ENCODE measurements around the gene PRSS58. TPM values are rescaled to one million over a fixed set of nuclear protein-coding genes. Genes with fewer than 3 reads are reported as not detected.

PRSS58 gene
- total RNA-seq, 6 experiments from 2014 or later, result not detected

DNA sequence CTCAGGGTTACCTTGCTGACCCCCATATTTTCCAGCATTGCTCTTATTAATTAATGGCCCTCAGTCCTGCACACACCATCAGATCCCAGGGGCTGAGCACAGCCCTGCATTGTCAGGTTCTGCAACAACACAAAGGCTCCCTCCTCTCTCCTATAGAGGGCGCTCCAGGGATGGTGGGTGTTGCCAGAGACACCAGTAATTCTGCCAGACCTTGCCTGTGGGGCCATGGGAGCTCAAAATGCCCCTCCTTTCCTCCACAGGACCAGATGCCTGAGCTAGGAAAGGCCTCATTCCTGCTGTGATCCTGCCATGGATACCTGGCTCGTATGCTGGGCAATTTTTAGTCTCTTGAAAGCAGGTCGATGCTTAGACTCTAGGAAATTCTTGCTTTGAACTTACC, 42.8 kb upstream of the PRSS58 start:
- no peaks in the 10 kb centered on the region for H3K4me1 Mint-ChIP-seq (ENCODE audit: low read depth)
- H3K36me3 Mint-ChIP-seq (ENCODE audit: low read depth), result no peaks in the 10 kb centered on the region
- TF ChIP-seq, protein P1, sequence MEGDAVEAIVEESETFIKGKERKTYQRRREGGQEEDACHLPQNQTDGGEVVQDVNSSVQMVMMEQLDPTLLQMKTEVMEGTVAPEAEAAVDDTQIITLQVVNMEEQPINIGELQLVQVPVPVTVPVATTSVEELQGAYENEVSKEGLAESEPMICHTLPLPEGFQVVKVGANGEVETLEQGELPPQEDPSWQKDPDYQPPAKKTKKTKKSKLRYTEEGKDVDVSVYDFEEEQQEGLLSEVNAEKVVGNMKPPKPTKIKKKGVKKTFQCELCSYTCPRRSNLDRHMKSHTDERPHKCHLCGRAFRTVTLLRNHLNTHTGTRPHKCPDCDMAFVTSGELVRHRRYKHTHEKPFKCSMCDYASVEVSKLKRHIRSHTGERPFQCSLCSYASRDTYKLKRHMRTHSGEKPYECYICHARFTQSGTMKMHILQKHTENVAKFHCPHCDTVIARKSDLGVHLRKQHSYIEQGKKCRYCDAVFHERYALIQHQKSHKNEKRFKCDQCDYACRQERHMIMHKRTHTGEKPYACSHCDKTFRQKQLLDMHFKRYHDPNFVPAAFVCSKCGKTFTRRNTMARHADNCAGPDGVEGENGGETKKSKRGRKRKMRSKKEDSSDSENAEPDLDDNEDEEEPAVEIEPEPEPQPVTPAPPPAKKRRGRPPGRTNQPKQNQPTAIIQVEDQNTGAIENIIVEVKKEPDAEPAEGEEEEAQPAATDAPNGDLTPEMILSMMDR (IDR thresholded peaks at IDR 0.05), result peak; percentile 48; the same call in 1 of the 2 replicates
- DNase-seq, result no peak
- H3K9me3 Mint-ChIP-seq, result no peaks in the 10 kb centered on the region
- H3K27me3 Mint-ChIP-seq (ENCODE audit: insufficient read depth), result peaks cover 6% of the 10 kb centered on the region
- no peak overlapping the region for H3K27ac Mint-ChIP-seq
- H3K4me3 Mint-ChIP-seq, result no peak overlapping the region

DNA sequence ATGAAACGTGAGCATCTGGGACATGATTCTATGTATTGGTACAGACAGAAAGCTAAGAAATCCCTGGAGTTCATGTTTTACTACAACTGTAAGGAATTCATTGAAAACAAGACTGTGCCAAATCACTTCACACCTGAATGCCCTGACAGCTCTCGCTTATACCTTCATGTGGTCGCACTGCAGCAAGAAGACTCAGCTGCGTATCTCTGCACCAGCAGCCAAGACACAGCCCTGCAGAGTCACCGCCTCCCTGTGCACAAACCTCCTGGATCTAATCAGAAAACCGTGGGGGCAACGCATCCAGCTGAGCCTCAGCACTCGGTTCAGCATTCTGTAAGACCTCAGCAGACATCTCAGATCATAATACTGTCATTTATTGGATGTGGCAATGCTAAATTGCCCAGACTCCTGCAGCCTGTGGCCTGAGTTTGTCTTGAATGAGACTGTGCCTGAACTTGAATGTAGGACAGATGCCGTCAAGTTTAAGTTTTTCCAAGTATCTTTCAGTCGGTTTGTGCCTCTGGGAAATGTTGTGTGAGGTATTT, 41.5 kb upstream of the PRSS58 start:
- H3K36me3 Mint-ChIP-seq (ENCODE audit: low read depth), result no peaks in the 10 kb centered on the region
- no peak overlapping the region for H3K27ac Mint-ChIP-seq
- no peaks in the 10 kb centered on the region for H3K4me1 Mint-ChIP-seq (ENCODE audit: low read depth)

GRCh38 chr7:142298627-142299026, 40.8 kb upstream of the PRSS58 start:
- DNase-seq, result no peak
- Mint-ChIP-seq H3K4me1 (ENCODE audit: low read depth) (no peaks in the 10 kb centered on the region), H3K9me3 (no peaks in the 10 kb centered on the region), H3K27me3 (ENCODE audit: insufficient read depth) (peaks cover 6% of the 10 kb centered on the region), H3K27ac (no peak overlapping the region), H3K4me3 (no peak overlapping the region), H3K36me3 (ENCODE audit: low read depth) (no peaks in the 10 kb centered on the region)
- TF ChIP-seq, protein P1 (IDR thresholded peaks at IDR 0.05), result no peak

More for the DNA sequence above, 41.5 kb upstream of the PRSS58 start:
- peaks cover 6% of the 10 kb centered on the region for H3K27me3 Mint-ChIP-seq (ENCODE audit: insufficient read depth)
- no peak for DNase-seq
- TF ChIP-seq, protein P1 (IDR thresholded peaks at IDR 0.05), result no peak
- H3K4me3 Mint-ChIP-seq, result no peak overlapping the region
- no peaks in the 10 kb centered on the region for H3K9me3 Mint-ChIP-seq

- no peak for DNase-seq
- H3K4me1 Mint-ChIP-seq (ENCODE audit: low read depth), result no peaks in the 10 kb centered on the region
- H3K9me3 Mint-ChIP-seq, result no peaks in the 10 kb centered on the region
- H3K4me3 Mint-ChIP-seq, result no peak overlapping the region
- no peaks in the 10 kb centered on the region for H3K36me3 Mint-ChIP-seq (ENCODE audit: low read depth)
- TF ChIP-seq, protein P1 (IDR thresholded peaks at IDR 0.05), result peak; percentile 49
- peaks cover 6% of the 10 kb centered on the region for H3K27me3 Mint-ChIP-seq (ENCODE audit: insufficient read depth)
- H3K27ac Mint-ChIP-seq, result no peak overlapping the region
Measured at GRCh38 chr7:142298009-142298408, 40.2 kb upstream of the PRSS58 start.

- H3K4me3 Mint-ChIP-seq, result no peak overlapping the region
Measured at GRCh38 chr7:142280263-142280662, 22.4 kb upstream of the PRSS58 start.

More at GRCh38 chr7:142280263-142280662, 22.4 kb upstream of the PRSS58 start:
- no peak overlapping the region for H3K27ac Mint-ChIP-seq
- DNase-seq, result no peak
- peaks cover 4% of the 10 kb centered on the region for H3K36me3 Mint-ChIP-seq (ENCODE audit: low read depth)
- H3K4me1 Mint-ChIP-seq (ENCODE audit: low read depth), result no peaks in the 10 kb centered on the region
- H3K9me3 Mint-ChIP-seq, result peaks cover 17% of the 10 kb centered on the region
- TF ChIP-seq, protein P1 (IDR thresholded peaks at IDR 0.05), result no peak
- no peaks in the 10 kb centered on the region for H3K27me3 Mint-ChIP-seq (ENCODE audit: insufficient read depth)

All from HFFc6 (cell line).